NT2/D1 (cell line): Measurements from ENCODE around the gene FER1L5.
"Not testable (repeated sequence)": the region's sequence is repeated elsewhere in the genome, so short reads cannot be mapped to it uniquely, and the experiment has no call there.

Source experiments
- DNase-seq: peaks from one replicate; pipeline ENCODE4 v3.0.0-alpha.2; 2011; ENCODE audit warnings: low read depth, low spot score
- H3K27me3 ChIP-seq: 2 replicates; pipeline ENCODE4 v1.6.0; 2011; ENCODE audit warnings: mild to moderate bottlenecking; ENCODE audit not compliant: insufficient read length, insufficient read depth
- H3K36me3 ChIP-seq: 2 replicates; pipeline ENCODE4 v1.6.1; 2011; ENCODE audit warnings: mild to moderate bottlenecking, low read length, mixed read lengths; ENCODE audit not compliant: insufficient read depth, insufficient read length
- H3K4me1 ChIP-seq: 2 replicates; pipeline ENCODE4 v1.5.1; 2011; ENCODE audit not compliant: insufficient read depth, insufficient read length
- H3K4me3 ChIP-seq: 2 replicates; pipeline ENCODE4 v1.5.1; 2011; ENCODE audit warnings: low read depth; ENCODE audit not compliant: insufficient read length
- H3K9ac ChIP-seq: 2 replicates; pipeline ENCODE4 v1.6.0; 2011; ENCODE audit warnings: low read depth; ENCODE audit not compliant: insufficient read length
- H3K9me3 ChIP-seq: 2 replicates; pipeline ENCODE4 v1.5.1; 2011; ENCODE audit warnings: mild to moderate bottlenecking, low read length; ENCODE audit not compliant: insufficient read depth
- SUZ12 ChIP-seq: IDR thresholded peaks from 2 replicates; pipeline ENCODE4 v1.6.1; 2011; ENCODE audit not compliant: insufficient read length, insufficient read depth; ENCODE audit errors: extremely low read depth
- YY1 ChIP-seq: IDR thresholded peaks from 2 replicates; pipeline ENCODE4 v1.6.1; 2011; ENCODE audit not compliant: insufficient read length, insufficient read depth
- ZNF274 ChIP-seq: IDR thresholded peaks from 2 replicates; pipeline ENCODE4 v1.6.1; 2011; ENCODE audit warnings: mild to moderate bottlenecking, low read depth, low read length

Gene FER1L5

GRCh38 chr2:96638144-96639121 lies 4.1 kb upstream of the FER1L5 start, which contains the start of gene KANSL3:
Gene KANSL3 (minus strand): TSS chr2:96638312. CDS start chr2:96637135, 1,177 bp downstream.
- H3K4me3 ChIP-seq, result peak within 1 kb of the TSS; percentile 75

GRCh38 chr2:96647681-96648080 lies 5.1 kb downstream of the FER1L5 start:
- Histone ChIP-seq H3K4me3 (no peak overlapping the region), H3K9me3 (no peaks in the 10 kb centered on the region), H3K9ac (no peak overlapping the region), H3K27me3 (no peaks in the 10 kb centered on the region), H3K36me3 (peaks cover 37% of the 10 kb centered on the region), H3K4me1 (no peaks in the 10 kb centered on the region)
- DNase-seq, result no peak
- TF ChIP-seq SUZ12 (no peak), YY1 (no peak), ZNF274 (no peak)

More at GRCh38 chr2:96638144-96639121, 4.1 kb upstream of the FER1L5 start, which contains the start of gene KANSL3:
- H3K9ac ChIP-seq, result peak within 1 kb of the TSS; percentile 89
- peak; percentile 90 for DNase-seq
- no peak for TF ChIP-seq ZNF274
- TF ChIP-seq YY1, result no peak
- no peak for TF ChIP-seq SUZ12
- H3K36me3 ChIP-seq, result peaks cover 32% of the 10 kb centered on the region
- H3K9me3 ChIP-seq, result no peaks in the 10 kb centered on the region
- no peaks in the 10 kb centered on the region for H3K4me1 ChIP-seq
- no peaks in the 10 kb centered on the region for H3K27me3 ChIP-seq

- H3K27me3 ChIP-seq, result no peaks in the 10 kb centered on the region
- no peak overlapping the region for H3K9ac ChIP-seq
- DNase-seq, result no peak
- H3K36me3 ChIP-seq, result peaks cover 44% of the 10 kb centered on the region
- no peak for TF ChIP-seq YY1
- no peak for TF ChIP-seq SUZ12
- no peak for TF ChIP-seq ZNF274
- no peaks in the 10 kb centered on the region for H3K9me3 ChIP-seq
- no peak overlapping the region for H3K4me3 ChIP-seq
- no peaks in the 10 kb centered on the region for H3K4me1 ChIP-seq
These were observed 5.9 kb downstream of the FER1L5 start for GRCh38 chr2:96648306-96648930.

GRCh38 chr2:96649342-96649741 lies 6.8 kb downstream of the FER1L5 start:
- Histone ChIP-seq H3K27me3 (no peaks in the 10 kb centered on the region), H3K9me3 (no peaks in the 10 kb centered on the region), H3K4me1 (no peaks in the 10 kb centered on the region), H3K9ac (no peak overlapping the region), H3K36me3 (peaks cover 52% of the 10 kb centered on the region), H3K4me3 (no peak overlapping the region)
- TF ChIP-seq ZNF274, result no peak
- no peak for TF ChIP-seq YY1
- TF ChIP-seq SUZ12, result no peak
- no peak for DNase-seq

- TF ChIP-seq ZNF274, result no peak
- no peak for TF ChIP-seq SUZ12
- TF ChIP-seq YY1, result no peak
- no peak for DNase-seq
- Histone ChIP-seq H3K36me3 (peaks cover 48% of the 10 kb centered on the region), H3K4me1 (no peaks in the 10 kb centered on the region), H3K4me3 (no peak overlapping the region), H3K9me3 (no peaks in the 10 kb centered on the region), H3K9ac (no peak overlapping the region), H3K27me3 (no peaks in the 10 kb centered on the region)
These were observed 9.2 kb downstream of the FER1L5 start for GRCh38 chr2:96651793-96652192.

- H3K4me1 ChIP-seq, DNase-seq, H3K4me3 ChIP-seq, H3K27me3 ChIP-seq, H3K9ac ChIP-seq, H3K9me3 ChIP-seq: not testable (repeated sequence)
- peaks cover 35% of the 10 kb centered on the region for H3K36me3 ChIP-seq
These were observed 12.2 kb downstream of the FER1L5 start for GRCh38 chr2:96654791-96655190.

- DNase-seq, result no peak
- no peaks in the 10 kb centered on the region for H3K9me3 ChIP-seq
- H3K4me1 ChIP-seq, result no peaks in the 10 kb centered on the region
- no peak for TF ChIP-seq ZNF274
- no peak for TF ChIP-seq YY1
- no peak for TF ChIP-seq SUZ12
- H3K4me3 ChIP-seq, result no peak overlapping the region
- no peaks in the 10 kb centered on the region for H3K27me3 ChIP-seq
- H3K36me3 ChIP-seq, result peaks cover 28% of the 10 kb centered on the region
- H3K9ac ChIP-seq, result no peak overlapping the region
These were observed 13.0 kb downstream of the FER1L5 start for GRCh38 chr2:96655526-96655925.
